GM12878 (cell line): ENCODE data around the gene ZNF814. TPM values are rescaled to one million over a fixed set of nuclear protein-coding genes. Genes with fewer than 3 reads are reported as not detected.
A peak's percentile ranks its signal among the peaks of the same experiment; 100 is the strongest.

Source experiments
- ATF2 ChIP-seq: IDR thresholded peaks from 2 replicates; pipeline ENCODE4 v1.6.1; 2012; ENCODE audit warnings: low read length, inconsistent platforms
- BACH1 ChIP-seq: fragments of 450-650 bp; IDR thresholded peaks from 2 replicates; pipeline ENCODE4 v1.6.1; 2017; ENCODE audit warnings: mild to moderate bottlenecking, borderline replicate concordance
- BCL3 ChIP-seq: IDR thresholded peaks from 2 replicates; pipeline ENCODE4 v1.6.1; 2011; ENCODE audit warnings: borderline replicate concordance, low read depth, mild to moderate bottlenecking, moderate library complexity, low read length; ENCODE audit not compliant: insufficient read depth, poor library complexity, severe bottlenecking
- CBFB ChIP-seq: IDR thresholded peaks from 2 replicates; pipeline ENCODE4 v1.6.1; 2016; ENCODE audit warnings: antibody characterized with exemption, low read depth
- CREB1 ChIP-seq: IDR thresholded peaks from 2 replicates; pipeline ENCODE4 v1.6.1; 2012; ENCODE audit warnings: low read depth, mild to moderate bottlenecking, inconsistent platforms
- EGR1 ChIP-seq, 2 experiments: IDR thresholded peaks; 1 replicate in 1 of 2; 2 replicates in 1 of 2; pipeline ENCODE4 v1.6.1; 2011 to 2012; ENCODE audit warnings: low read depth in 2 of 2, low read length in 2 of 2, borderline replicate concordance in 1 of 2, mild to moderate bottlenecking in 1 of 2, moderate library complexity in 1 of 2
- HDAC6 ChIP-seq: fragments of 200-600 bp; sonication (generic); IDR thresholded peaks from one replicate; pipeline ENCODE4 v1.8.0; 2017; ENCODE audit warnings: antibody characterized with exemption; ENCODE audit not compliant: unreplicated experiment
- NFYB ChIP-seq: IDR thresholded peaks from 2 replicates; pipeline ENCODE4 v1.6.1; 2011; ENCODE audit warnings: low read depth, mild to moderate bottlenecking, low read length, improper control_type of control experiment, moderate library complexity; ENCODE audit not compliant: insufficient read depth
- POLR2AphosphoS2 ChIP-seq: IDR thresholded peaks from 2 replicates; pipeline ENCODE4 v1.6.1; 2011; ENCODE audit warnings: low read depth, mild to moderate bottlenecking, low read length, improper control_type of control experiment, moderate library complexity
- PRDM15 ChIP-seq: fragments of 450-650 bp; formaldehyde crosslinking; IDR thresholded peaks from 2 replicates; pipeline ENCODE4 v1.4.0; 2020; ENCODE audit warnings: mild to moderate bottlenecking, moderate library complexity
- RUNX3 ChIP-seq: IDR thresholded peaks from 2 replicates; pipeline ENCODE4 v1.6.1; 2012; ENCODE audit warnings: low read length, inconsistent platforms
- SIN3A ChIP-seq: IDR thresholded peaks from 2 replicates; pipeline ENCODE4 v1.6.1; 2012; ENCODE audit warnings: low read depth, low read length, improper control_type of control experiment
- SP1 ChIP-seq: IDR thresholded peaks from one replicate; pipeline ENCODE4 v1.6.1; 2011; ENCODE audit warnings: low read depth, low read length
- STAT3 ChIP-seq: IDR thresholded peaks from 2 replicates; pipeline ENCODE4 v1.6.1; 2011; ENCODE audit warnings: low read depth, low read length, improper control_type of control experiment
- YY1 ChIP-seq: IDR thresholded peaks from 2 replicates; pipeline ENCODE4 v1.6.1; 2011; ENCODE audit warnings: low read depth, mild to moderate bottlenecking, low read length
- ZNF207 ChIP-seq: fragments of 450-650 bp; IDR thresholded peaks from 2 replicates; pipeline ENCODE4 v1.6.1; 2014; ENCODE audit warnings: antibody characterized with exemption, mild to moderate bottlenecking, borderline replicate concordance
- polyA plus RNA-seq, 11 experiments: library from polyadenylated mRNA; depleted of rRNA in 4 of 11; unstranded in 6 of 11; stranded (reverse) in 5 of 11; fragments of >200 nt; fragmentation: Nextera tagmentation in 4 of 11; fragmentation: Illumina TruSeq in 1 of 11; extraction: Ambion mirVana in 4 of 11; extraction: Trizol in 1 of 11; gene quantifications; 1 replicate in 1 of 11; 2 replicates in 10 of 11; pipeline versions ENCODE4 v1.2.1 to v1.2.3, GENCODE V29; 2011 to 2016; ENCODE audit warnings: inconsistent platforms in 2 of 11, missing spikeins in 2 of 11, low read depth in 1 of 11
- total RNA-seq, 4 experiments: library from RNA; depleted of rRNA in 3 of 4; stranded (reverse); fragments of >200 nt in 3 of 4; fragmentation: Illumina TruSeq in 1 of 4; extraction: Trizol in 1 of 4; gene quantifications; 2 replicates each; pipeline versions ENCODE4 v1.2.1 to v1.2.3, GENCODE V29; 2013 to 2021
- TF ChIP-seq, protein P1 (sequence below): fragments of 450-650 bp; IDR thresholded peaks from 2 replicates; pipeline ENCODE4 v1.6.1; 2016; ENCODE audit warnings: mild to moderate bottlenecking
- TF ChIP-seq, protein P2 (sequence below): fragments of 450-650 bp; IDR thresholded peaks from 2 replicates; pipeline ENCODE4 v1.6.1; 2014; ENCODE audit warnings: mild to moderate bottlenecking

ZNF814 gene
- total and polyA plus RNA-seq, 10 of the 15 experiments (the other 5 are each of a cell fraction or from before 2014, with no cell fraction given): 10.9 to 31.0 (median 21.6) TPM

DNA sequence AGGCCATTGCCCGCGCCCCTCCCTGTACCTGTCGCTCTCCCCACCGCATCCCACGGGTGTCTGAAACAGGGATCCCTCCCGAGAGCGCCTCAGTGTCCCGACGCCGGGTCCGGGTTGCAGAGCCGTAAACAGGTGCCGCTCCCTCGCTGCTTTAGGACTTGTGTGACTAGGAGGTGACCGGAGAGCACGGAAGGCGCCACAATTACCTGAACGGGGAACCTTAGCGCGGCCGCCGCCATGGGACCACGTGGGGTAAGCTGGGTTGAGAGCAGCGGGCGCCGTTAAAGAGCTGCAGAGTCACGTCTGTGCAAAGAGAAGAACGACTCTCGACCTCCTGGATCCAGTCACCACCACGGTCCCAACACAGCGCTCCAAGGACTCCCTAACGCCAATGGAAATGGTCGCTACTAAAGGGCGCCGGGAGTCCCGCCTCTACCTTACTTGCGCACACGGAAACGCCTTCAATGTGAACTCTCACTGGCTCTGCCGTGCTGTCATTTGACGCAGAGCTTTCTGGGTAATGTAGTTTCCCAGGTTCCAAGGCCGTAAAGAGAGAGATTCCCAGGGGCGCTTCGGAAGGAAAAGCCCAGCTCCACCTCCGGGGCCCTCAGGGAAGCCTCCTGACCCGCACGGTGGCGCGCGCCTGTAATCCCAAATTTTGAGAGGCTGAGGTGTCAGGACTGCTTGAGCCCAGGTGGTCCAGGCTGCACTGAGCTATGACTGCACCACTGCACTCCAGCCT lies 74.2 kb downstream of the ZNF814 start, which contains the start of gene ZNF552 (continued):
- no peak for TF ChIP-seq PRDM15
- TF ChIP-seq HDAC6: no peak
- peak; percentile 85 for TF ChIP-seq NFYB
- TF ChIP-seq SP1: peak; percentile 90
- peak; percentile 65; the same call in 1 of the 2 replicates for TF ChIP-seq ZNF207
- TF ChIP-seq BACH1: peak; percentile 52; the same call in 1 of the 2 replicates
- TF ChIP-seq SIN3A: peak; percentile 61; the same call in 1 of the 2 replicates
- peak; percentile 11; the same call in 1 of the 2 replicates for TF ChIP-seq RUNX3
- peak; percentile 93 for TF ChIP-seq CREB1
- TF ChIP-seq CBFB: no peak
- TF ChIP-seq YY1: peak; percentile 88
- no peak for TF ChIP-seq EGR1 (IDR thresholded peaks at IDR 0.05; ENCODE audit: borderline replicate concordance in 1 of 2, low read depth in 2 of 2, low read length in 2 of 2)
- TF ChIP-seq, protein P1, sequence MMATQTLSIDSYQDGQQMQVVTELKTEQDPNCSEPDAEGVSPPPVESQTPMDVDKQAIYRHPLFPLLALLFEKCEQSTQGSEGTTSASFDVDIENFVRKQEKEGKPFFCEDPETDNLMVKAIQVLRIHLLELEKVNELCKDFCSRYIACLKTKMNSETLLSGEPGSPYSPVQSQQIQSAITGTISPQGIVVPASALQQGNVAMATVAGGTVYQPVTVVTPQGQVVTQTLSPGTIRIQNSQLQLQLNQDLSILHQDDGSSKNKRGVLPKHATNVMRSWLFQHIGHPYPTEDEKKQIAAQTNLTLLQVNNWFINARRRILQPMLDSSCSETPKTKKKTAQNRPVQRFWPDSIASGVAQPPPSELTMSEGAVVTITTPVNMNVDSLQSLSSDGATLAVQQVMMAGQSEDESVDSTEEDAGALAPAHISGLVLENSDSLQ: peak; percentile 98
- peak; percentile 42 for TF ChIP-seq BCL3
- TF ChIP-seq STAT3: no peak
- TF ChIP-seq, protein P2, sequence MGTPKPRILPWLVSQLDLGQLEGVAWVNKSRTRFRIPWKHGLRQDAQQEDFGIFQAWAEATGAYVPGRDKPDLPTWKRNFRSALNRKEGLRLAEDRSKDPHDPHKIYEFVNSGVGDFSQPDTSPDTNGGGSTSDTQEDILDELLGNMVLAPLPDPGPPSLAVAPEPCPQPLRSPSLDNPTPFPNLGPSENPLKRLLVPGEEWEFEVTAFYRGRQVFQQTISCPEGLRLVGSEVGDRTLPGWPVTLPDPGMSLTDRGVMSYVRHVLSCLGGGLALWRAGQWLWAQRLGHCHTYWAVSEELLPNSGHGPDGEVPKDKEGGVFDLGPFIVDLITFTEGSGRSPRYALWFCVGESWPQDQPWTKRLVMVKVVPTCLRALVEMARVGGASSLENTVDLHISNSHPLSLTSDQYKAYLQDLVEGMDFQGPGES: peak; percentile 70
- TF ChIP-seq ATF2: no peak
- peak; percentile 88 for TF ChIP-seq POLR2AphosphoS2
